Measurements from ENCODE around the gene CCDC70.
"Not testable (repeated sequence)": the region's sequence is repeated elsewhere in the genome, so short reads cannot be mapped to it uniquely, and the experiment has no call there.

CCDC70 gene

GRCh38 chr13:51821606-51822005 lies 40.2 kb upstream of the CCDC70 start:
- H3K27ac ChIP-seq (ENCODE audit: low read depth, low read length): no peak overlapping the region
- H3K36me3 ChIP-seq (ENCODE audit: control insufficient read depth, insufficient read depth, low read length): no peaks in the 10 kb centered on the region
- H3K4me3 ChIP-seq (ENCODE audit: low read depth, low read length): no peak overlapping the region
- no peaks in the 10 kb centered on the region for H3K27me3 ChIP-seq (ENCODE audit: control insufficient read depth, insufficient read depth, low read length)
- H3K9me3 ChIP-seq (ENCODE audit: control insufficient read depth, insufficient read depth, low read length): no peaks in the 10 kb centered on the region
- peaks cover 23% of the 10 kb centered on the region for H3K4me1 ChIP-seq (ENCODE audit: control insufficient read depth, insufficient read depth, low read length)
- H3K9ac ChIP-seq (ENCODE audit: low read depth, low read length): no peak overlapping the region

GRCh38 chr13:51822106-51822815 lies 39.5 kb upstream of the CCDC70 start:
- Histone ChIP-seq H3K9ac (ENCODE audit: low read depth, low read length) (no peak overlapping the region), H3K36me3 (ENCODE audit: control insufficient read depth, insufficient read depth, low read length) (no peaks in the 10 kb centered on the region), H3K9me3 (ENCODE audit: control insufficient read depth, insufficient read depth, low read length) (no peaks in the 10 kb centered on the region), H3K27me3 (ENCODE audit: control insufficient read depth, insufficient read depth, low read length) (no peaks in the 10 kb centered on the region), H3K4me1 (ENCODE audit: control insufficient read depth, insufficient read depth, low read length) (peaks cover 20% of the 10 kb centered on the region), H3K27ac (ENCODE audit: low read depth, low read length) (no peak overlapping the region), H3K4me3 (ENCODE audit: low read depth, low read length) (no peak overlapping the region)

- H3K36me3 ChIP-seq (ENCODE audit: control insufficient read depth, insufficient read depth, low read length): no peaks in the 10 kb centered on the region
- no peaks in the 10 kb centered on the region for H3K9me3 ChIP-seq (ENCODE audit: control insufficient read depth, insufficient read depth, low read length)
- peaks cover 19% of the 10 kb centered on the region for H3K4me1 ChIP-seq (ENCODE audit: control insufficient read depth, insufficient read depth, low read length)
- H3K27me3 ChIP-seq (ENCODE audit: control insufficient read depth, insufficient read depth, low read length): no peaks in the 10 kb centered on the region
- H3K4me3 ChIP-seq (ENCODE audit: low read depth, low read length): no peak overlapping the region
- H3K27ac ChIP-seq (ENCODE audit: low read depth, low read length): no peak overlapping the region
- H3K9ac ChIP-seq (ENCODE audit: low read depth, low read length): no peak overlapping the region
Measured at GRCh38 chr13:51823359-51823758, 38.4 kb upstream of the CCDC70 start.

GRCh38 chr13:51823863-51824262 lies 37.9 kb upstream of the CCDC70 start:
- H3K36me3 ChIP-seq (ENCODE audit: control insufficient read depth, insufficient read depth, low read length): no peaks in the 10 kb centered on the region
- H3K4me3 ChIP-seq (ENCODE audit: low read depth, low read length): no peak overlapping the region
- H3K4me1 ChIP-seq (ENCODE audit: control insufficient read depth, insufficient read depth, low read length): peaks cover 14% of the 10 kb centered on the region
- H3K9me3 ChIP-seq (ENCODE audit: control insufficient read depth, insufficient read depth, low read length): no peaks in the 10 kb centered on the region
- no peak overlapping the region for H3K27ac ChIP-seq (ENCODE audit: low read depth, low read length)
- no peak overlapping the region for H3K9ac ChIP-seq (ENCODE audit: low read depth, low read length)
- H3K27me3 ChIP-seq (ENCODE audit: control insufficient read depth, insufficient read depth, low read length): no peaks in the 10 kb centered on the region; the same call in 1 of the 2 replicates

- not testable (repeated sequence) for H3K27me3 ChIP-seq (ENCODE audit: control insufficient read depth, insufficient read depth, low read length); H3K36me3 ChIP-seq (ENCODE audit: control insufficient read depth, insufficient read depth, low read length); H3K9ac ChIP-seq (ENCODE audit: low read depth, low read length); H3K9me3 ChIP-seq (ENCODE audit: control insufficient read depth, insufficient read depth, low read length); H3K4me3 ChIP-seq (ENCODE audit: low read depth, low read length); H3K4me1 ChIP-seq (ENCODE audit: control insufficient read depth, insufficient read depth, low read length); H3K27ac ChIP-seq (ENCODE audit: low read depth, low read length)
Measured at GRCh38 chr13:51824712-51825111, 37.1 kb upstream of the CCDC70 start.

GRCh38 chr13:51825165-51825592 lies 36.6 kb upstream of the CCDC70 start:
- no peaks in the 10 kb centered on the region; the same call in 1 of the 2 replicates for H3K27me3 ChIP-seq (ENCODE audit: control insufficient read depth, insufficient read depth, low read length)
- H3K4me3 ChIP-seq (ENCODE audit: low read depth, low read length): no peak overlapping the region
- H3K27ac ChIP-seq (ENCODE audit: low read depth, low read length): no peak overlapping the region
- no peaks in the 10 kb centered on the region for H3K9me3 ChIP-seq (ENCODE audit: control insufficient read depth, insufficient read depth, low read length)
- H3K9ac ChIP-seq (ENCODE audit: low read depth, low read length): no peak overlapping the region
- H3K36me3 ChIP-seq (ENCODE audit: control insufficient read depth, insufficient read depth, low read length): no peaks in the 10 kb centered on the region
- peaks cover 10% of the 10 kb centered on the region for H3K4me1 ChIP-seq (ENCODE audit: control insufficient read depth, insufficient read depth, low read length)

GRCh38 chr13:51825681-51826254 lies 36.0 kb upstream of the CCDC70 start:
- Histone ChIP-seq H3K4me1 (ENCODE audit: control insufficient read depth, insufficient read depth, low read length) (peaks cover 10% of the 10 kb centered on the region), H3K27ac (ENCODE audit: low read depth, low read length) (no peak overlapping the region), H3K9ac (ENCODE audit: low read depth, low read length) (no peak overlapping the region), H3K36me3 (ENCODE audit: control insufficient read depth, insufficient read depth, low read length) (no peaks in the 10 kb centered on the region), H3K27me3 (ENCODE audit: control insufficient read depth, insufficient read depth, low read length) (no peaks in the 10 kb centered on the region; the same call in 1 of the 2 replicates), H3K4me3 (ENCODE audit: low read depth, low read length) (no peak overlapping the region), H3K9me3 (ENCODE audit: control insufficient read depth, insufficient read depth, low read length) (no peaks in the 10 kb centered on the region)

- Histone ChIP-seq H3K27ac (ENCODE audit: low read depth, low read length) (no peak overlapping the region), H3K36me3 (ENCODE audit: control insufficient read depth, insufficient read depth, low read length) (no peaks in the 10 kb centered on the region), H3K9ac (ENCODE audit: low read depth, low read length) (no peak overlapping the region), H3K9me3 (ENCODE audit: control insufficient read depth, insufficient read depth, low read length) (no peaks in the 10 kb centered on the region), H3K4me1 (ENCODE audit: control insufficient read depth, insufficient read depth, low read length) (peaks cover 10% of the 10 kb centered on the region), H3K4me3 (ENCODE audit: low read depth, low read length) (no peak overlapping the region), H3K27me3 (ENCODE audit: control insufficient read depth, insufficient read depth, low read length) (no peaks in the 10 kb centered on the region; the same call in 1 of the 2 replicates)
Measured at GRCh38 chr13:51826606-51827005, 35.2 kb upstream of the CCDC70 start.

GRCh38 chr13:51827254-51827653 lies 34.5 kb upstream of the CCDC70 start:
- Histone ChIP-seq H3K4me3 (ENCODE audit: low read depth, low read length) (no peak overlapping the region), H3K4me1 (ENCODE audit: control insufficient read depth, insufficient read depth, low read length) (peaks cover 10% of the 10 kb centered on the region), H3K9me3 (ENCODE audit: control insufficient read depth, insufficient read depth, low read length) (no peaks in the 10 kb centered on the region), H3K36me3 (ENCODE audit: control insufficient read depth, insufficient read depth, low read length) (no peaks in the 10 kb centered on the region), H3K27ac (ENCODE audit: low read depth, low read length) (no peak overlapping the region), H3K9ac (ENCODE audit: low read depth, low read length) (no peak overlapping the region), H3K27me3 (ENCODE audit: control insufficient read depth, insufficient read depth, low read length) (no peaks in the 10 kb centered on the region; the same call in 1 of the 2 replicates)

- H3K27ac ChIP-seq (ENCODE audit: low read depth, low read length): no peak overlapping the region
- peaks cover 10% of the 10 kb centered on the region for H3K4me1 ChIP-seq (ENCODE audit: control insufficient read depth, insufficient read depth, low read length)
- no peaks in the 10 kb centered on the region for H3K36me3 ChIP-seq (ENCODE audit: control insufficient read depth, insufficient read depth, low read length)
- no peak overlapping the region for H3K9ac ChIP-seq (ENCODE audit: low read depth, low read length)
- H3K9me3 ChIP-seq (ENCODE audit: control insufficient read depth, insufficient read depth, low read length): no peaks in the 10 kb centered on the region
- no peaks in the 10 kb centered on the region; the same call in 1 of the 2 replicates for H3K27me3 ChIP-seq (ENCODE audit: control insufficient read depth, insufficient read depth, low read length)
- no peak overlapping the region for H3K4me3 ChIP-seq (ENCODE audit: low read depth, low read length)
Measured at GRCh38 chr13:51828730-51829567, 32.8 kb upstream of the CCDC70 start.

GRCh38 chr13:51829568-51829899 lies 32.2 kb upstream of the CCDC70 start:
- H3K4me3 ChIP-seq (ENCODE audit: low read depth, low read length): no peak overlapping the region
- H3K27me3 ChIP-seq (ENCODE audit: control insufficient read depth, insufficient read depth, low read length): no peaks in the 10 kb centered on the region; the same call in 1 of the 2 replicates
- no peak overlapping the region for H3K27ac ChIP-seq (ENCODE audit: low read depth, low read length)
- no peaks in the 10 kb centered on the region for H3K36me3 ChIP-seq (ENCODE audit: control insufficient read depth, insufficient read depth, low read length)
- H3K9me3 ChIP-seq (ENCODE audit: control insufficient read depth, insufficient read depth, low read length): no peaks in the 10 kb centered on the region
- H3K9ac ChIP-seq (ENCODE audit: low read depth, low read length): no peak overlapping the region
- H3K4me1 ChIP-seq (ENCODE audit: control insufficient read depth, insufficient read depth, low read length): peaks cover 10% of the 10 kb centered on the region

All from HUES48 (cell line).